GM21515 (cell line): ENCODE data around the gene SMAGP.
"Not testable (repeated sequence)": the region's sequence is repeated elsewhere in the genome, so short reads cannot be mapped to it uniquely, and the experiment has no call there.

Experiments used
- ATAC-seq: cut with Tn5 transposase; IDR thresholded peaks from one replicate; pipeline ENCODE4 v1.9.1; 2021; ENCODE audit not compliant: unreplicated experiment

Gene SMAGP

GRCh38 chr12:51270067-51270950 is at the start of gene SMAGP:
TSS of gene SMAGP (minus strand) at chr12:51270415. CDS start at chr12:51269278, 1,137 bp downstream.
- ATAC-seq, result peak; percentile 66

- ATAC-seq, result no peak
Measured at GRCh38 chr12:51318846-51319599, 48.8 kb upstream of the SMAGP start.

- not testable (repeated sequence) for ATAC-seq
Measured at GRCh38 chr12:51318057-51318806, 48.0 kb upstream of the SMAGP start.

- ATAC-seq, result no peak
Measured at GRCh38 chr12:51311389-51311788, 41.2 kb upstream of the SMAGP start.

GRCh38 chr12:51307655-51308593 is 37.7 kb upstream of the SMAGP start:
- ATAC-seq, result no peak

- ATAC-seq, result no peak
Measured at GRCh38 chr12:51306507-51306906, 36.3 kb upstream of the SMAGP start.

- not testable (repeated sequence) for ATAC-seq
Measured at GRCh38 chr12:51300768-51301167, 30.6 kb upstream of the SMAGP start.

GRCh38 chr12:51295651-51296050 is 25.4 kb upstream of the SMAGP start:
- ATAC-seq, result no peak

GRCh38 chr12:51294097-51294496 is 23.9 kb upstream of the SMAGP start:
- ATAC-seq, result not testable (repeated sequence)

- ATAC-seq, result no peak
Measured at GRCh38 chr12:51293696-51294095, 23.5 kb upstream of the SMAGP start.

- not testable (repeated sequence) for ATAC-seq
Measured at GRCh38 chr12:51291603-51292513, 21.6 kb upstream of the SMAGP start.

- ATAC-seq, result no peak
Measured at GRCh38 chr12:51285843-51286242, 15.6 kb upstream of the SMAGP start.

- no peak for ATAC-seq
Measured at GRCh38 chr12:51281202-51281924, 11.1 kb upstream of the SMAGP start.

GRCh38 chr12:51275088-51275487 is 4.9 kb upstream of the SMAGP start:
- ATAC-seq, result no peak

GRCh38 chr12:51272810-51273209 is 2.6 kb upstream of the SMAGP start:
- ATAC-seq, result not testable (repeated sequence)

- no peak for ATAC-seq
Measured at GRCh38 chr12:51270951-51271518, 820 bp upstream of the SMAGP start.

GRCh38 chr12:51269174-51270066 is 795 bp downstream of the SMAGP start:
- peak; percentile 25 for ATAC-seq
